Keratinocyte (primary cell): Measurements from ENCODE around the gene TANK. TPM values are rescaled to one million over a fixed set of nuclear protein-coding genes. Genes with fewer than 3 reads are reported as not detected.

Experiments used
- DNase-seq: peaks from one replicate; pipeline ENCODE4 v3.0.0-alpha.2; 2011; ENCODE audit warnings: low read depth, missing footprints, low spot score
- FAIRE-seq: peaks from 2 replicates; lab custom pipeline; 2011; peaks lifted over from hg19 to GRCh38; lab: Jason Lieb, UNC
- H2AFZ ChIP-seq: 2 replicates; pipeline ENCODE4 v1.6.0; 2012; ENCODE audit warnings: low read length, control low read depth, inconsistent platforms; ENCODE audit not compliant: control insufficient read depth
- H3K27ac ChIP-seq: 2 replicates; pipeline ENCODE4 v1.5.1; 2011; ENCODE audit warnings: low read length; ENCODE audit not compliant: control insufficient read depth, insufficient read depth
- H3K27me3 ChIP-seq: 3 replicates; pipeline ENCODE4 v1.6.0; 2011; ENCODE audit warnings: low read length; ENCODE audit not compliant: control insufficient read depth, insufficient read depth; ENCODE audit errors: extremely low read depth
- H3K36me3 ChIP-seq, 2 experiments: 2 replicates in 1 of 2; 3 replicates in 1 of 2; pipeline ENCODE4 v1.5.1; 2011; ENCODE audit warnings: low read length in 2 of 2, mild to moderate bottlenecking in 1 of 2; ENCODE audit not compliant: control insufficient read depth in 2 of 2, insufficient read depth in 2 of 2; ENCODE audit errors: extremely low read depth in 1 of 2
- H3K4me1 ChIP-seq: 3 replicates; pipeline ENCODE4 v1.5.1; 2011; ENCODE audit warnings: low read length; ENCODE audit not compliant: control insufficient read depth, insufficient read depth; ENCODE audit errors: extremely low read depth
- H3K4me2 ChIP-seq: 3 replicates; pipeline ENCODE4 v1.6.0; 2011; ENCODE audit warnings: low read depth, low read length; ENCODE audit not compliant: control insufficient read depth, insufficient read depth; ENCODE audit errors: extremely low read depth
- H3K4me3 ChIP-seq, 3 experiments: fragments of 200-600 bp in 1 of 3; sonication (generic) in 1 of 3; 2 replicates in 2 of 3; 3 replicates in 1 of 3; pipeline ENCODE4 v1.5.1; 2011 to 2016; ENCODE audit warnings: low read length in 3 of 3, mild to moderate bottlenecking in 3 of 3, control low read depth in 2 of 3, inconsistent platforms in 1 of 3, low read depth in 1 of 3, mixed read lengths in 1 of 3, mixed run types in 1 of 3, moderate library complexity in 1 of 3; ENCODE audit not compliant: control insufficient read depth in 2 of 3, insufficient read depth in 2 of 3; ENCODE audit errors: extremely low read depth in 1 of 3
- H3K79me2 ChIP-seq: 2 replicates; pipeline ENCODE4 v1.6.0; 2012; ENCODE audit warnings: low read length; ENCODE audit not compliant: control insufficient read depth, insufficient read depth
- H3K9ac ChIP-seq: 3 replicates; pipeline ENCODE4 v1.6.0; 2011; ENCODE audit warnings: low read length; ENCODE audit not compliant: control insufficient read depth, insufficient read depth; ENCODE audit errors: extremely low read depth
- H3K9me1 ChIP-seq: 3 replicates; pipeline ENCODE4 v1.6.0; 2011; ENCODE audit warnings: low read length; ENCODE audit not compliant: control insufficient read depth, insufficient read depth; ENCODE audit errors: extremely low read depth
- H3K9me3 ChIP-seq: 2 replicates; pipeline ENCODE4 v1.5.1; 2012; ENCODE audit warnings: low read depth, low read length; ENCODE audit not compliant: control insufficient read depth
- H4K20me1 ChIP-seq: 3 replicates; pipeline ENCODE4 v1.6.0; 2011; ENCODE audit warnings: low read length; ENCODE audit not compliant: control insufficient read depth, insufficient read depth; ENCODE audit errors: extremely low read depth
- EZH2 ChIP-seq: IDR thresholded peaks from one replicate; pipeline ENCODE4 v1.6.1; 2012; ENCODE audit warnings: inconsistent platforms, mild to moderate bottlenecking, low read length, moderate library complexity
- dilution Hi-C: fragments of 300-500 bp; cut with MboI; formaldehyde crosslinking; loops from one replicate; pipeline ENCODE4 v1.7.0; 2020; ENCODE audit warnings: low sequenced_read_pairs; ENCODE audit not compliant: extremely low pct_ligation_motif_present
- polyA plus RNA-seq, 5 experiments: library from polyadenylated mRNA; depleted of rRNA in 3 of 5; stranded (reverse) in 3 of 5; stranded (forward) in 1 of 5; unstranded in 1 of 5; fragments of >200 nt; gene quantifications; 1 replicate in 1 of 5; 2 replicates in 3 of 5; 3 replicates in 1 of 5; pipeline versions ENCODE4 v1.2.1 to v1.2.3, GENCODE V29; 2011 to 2012; ENCODE audit warnings: missing spikeins in 2 of 5, low read depth in 1 of 5, low replicate concordance in 1 of 5
- TF ChIP-seq, protein P1 (sequence below), 3 experiments: IDR thresholded peaks in 1 of 3; conservative IDR thresholded peaks in 1 of 3; optimal IDR thresholded peaks in 1 of 3; 2 replicates in 2 of 3; 3 replicates in 1 of 3; pipeline versions ENCODE3 to v1.5.1; 2011; ENCODE audit warnings: low read length in 3 of 3, mild to moderate bottlenecking in 3 of 3, moderate library complexity in 2 of 3, control low read depth in 1 of 3, inconsistent platforms in 1 of 3; ENCODE audit not compliant: insufficient read depth in 2 of 3; ENCODE audit errors: extremely low read depth in 1 of 3

Gene TANK
- polyA plus RNA-seq, 1 donor (not counting 4 experiments of a cell fraction or from before 2014, with no cell fraction given) = 47.2 TPM

DNA sequence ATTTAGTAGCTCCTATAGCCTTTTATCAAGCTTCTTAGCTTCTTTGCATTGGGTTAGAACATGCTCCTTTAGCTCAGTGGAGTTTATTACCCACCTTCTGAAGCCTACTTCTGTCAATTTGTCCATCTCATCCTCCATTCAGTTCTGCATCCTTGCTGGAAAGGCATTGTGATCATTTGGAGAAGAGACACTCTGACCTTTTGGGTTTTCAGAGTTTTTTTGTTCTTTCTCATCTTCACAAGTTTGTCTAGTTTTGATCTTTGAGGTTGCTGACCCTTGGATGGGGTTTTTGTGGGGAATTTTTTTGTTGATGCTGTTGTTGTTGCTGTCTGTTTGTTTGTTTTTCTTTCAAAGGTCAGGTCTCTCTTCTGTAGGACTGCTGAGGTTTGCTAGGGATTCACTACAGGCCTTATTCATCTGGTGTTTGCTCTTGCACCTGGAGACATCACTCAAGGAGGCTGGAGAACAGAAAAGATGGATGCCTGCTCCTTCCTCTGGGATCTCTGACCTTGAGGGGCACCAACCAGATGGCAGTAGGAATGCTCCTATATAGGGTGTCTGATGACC is 13.9 kb upstream of the TANK start:
- no peaks in the 10 kb centered on the region for H3K27me3 ChIP-seq
- H3K9ac ChIP-seq = no peak overlapping the region
- H3K9me3 ChIP-seq = no peaks in the 10 kb centered on the region
- H3K27ac ChIP-seq = no peak overlapping the region
- H3K4me3 ChIP-seq = no peak overlapping the region
- no peaks in the 10 kb centered on the region for H3K9me1 ChIP-seq
- no peaks in the 10 kb centered on the region for H3K79me2 ChIP-seq
- H2AFZ ChIP-seq = no peak overlapping the region
- H3K4me1 ChIP-seq = no peaks in the 10 kb centered on the region
- no peak for FAIRE-seq
- no peak overlapping the region for H3K4me2 ChIP-seq
- dilution Hi-C loops = no loop called here
- DNase-seq = no peak
- H3K36me3 ChIP-seq = no peaks in the 10 kb centered on the region
- no peaks in the 10 kb centered on the region for H4K20me1 ChIP-seq
- TF ChIP-seq, protein P1, sequence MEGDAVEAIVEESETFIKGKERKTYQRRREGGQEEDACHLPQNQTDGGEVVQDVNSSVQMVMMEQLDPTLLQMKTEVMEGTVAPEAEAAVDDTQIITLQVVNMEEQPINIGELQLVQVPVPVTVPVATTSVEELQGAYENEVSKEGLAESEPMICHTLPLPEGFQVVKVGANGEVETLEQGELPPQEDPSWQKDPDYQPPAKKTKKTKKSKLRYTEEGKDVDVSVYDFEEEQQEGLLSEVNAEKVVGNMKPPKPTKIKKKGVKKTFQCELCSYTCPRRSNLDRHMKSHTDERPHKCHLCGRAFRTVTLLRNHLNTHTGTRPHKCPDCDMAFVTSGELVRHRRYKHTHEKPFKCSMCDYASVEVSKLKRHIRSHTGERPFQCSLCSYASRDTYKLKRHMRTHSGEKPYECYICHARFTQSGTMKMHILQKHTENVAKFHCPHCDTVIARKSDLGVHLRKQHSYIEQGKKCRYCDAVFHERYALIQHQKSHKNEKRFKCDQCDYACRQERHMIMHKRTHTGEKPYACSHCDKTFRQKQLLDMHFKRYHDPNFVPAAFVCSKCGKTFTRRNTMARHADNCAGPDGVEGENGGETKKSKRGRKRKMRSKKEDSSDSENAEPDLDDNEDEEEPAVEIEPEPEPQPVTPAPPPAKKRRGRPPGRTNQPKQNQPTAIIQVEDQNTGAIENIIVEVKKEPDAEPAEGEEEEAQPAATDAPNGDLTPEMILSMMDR (optimal IDR thresholded peaks at IDR 0.05 in 1 of 3, IDR thresholded peaks at IDR 0.05 in 1 of 3, conservative IDR thresholded peaks at IDR 0.05 in 1 of 3; ENCODE audit: extremely low read depth in 1 of 3, insufficient read depth in 2 of 3, low read length in 3 of 3) = no peak
- no peak for TF ChIP-seq EZH2

DNA sequence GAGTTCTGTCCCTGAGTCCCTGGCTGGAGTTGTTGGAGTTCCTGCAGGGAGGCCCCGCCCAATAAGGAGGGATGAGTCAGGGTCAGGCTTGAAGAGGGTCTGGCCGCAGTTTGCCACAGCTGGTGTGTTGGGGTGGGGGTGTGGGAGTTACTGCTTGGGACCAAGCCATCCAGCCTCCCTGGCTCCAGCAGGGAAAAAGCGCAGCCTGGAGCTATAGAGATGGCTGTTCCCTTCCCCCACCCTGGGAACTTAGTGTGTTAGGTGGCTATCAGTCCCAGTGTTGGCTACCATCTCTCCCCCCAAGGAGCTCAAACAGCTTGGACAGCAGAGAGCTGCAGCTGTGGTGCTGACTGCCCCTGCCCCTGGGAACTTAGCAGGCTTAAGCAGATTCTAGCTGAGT is 13.2 kb upstream of the TANK start:
- Histone ChIP-seq H2AFZ (no peak overlapping the region), H3K4me1 (no peaks in the 10 kb centered on the region), H3K79me2 (no peaks in the 10 kb centered on the region), H3K9ac (no peak overlapping the region), H3K27ac (no peak overlapping the region), H3K36me3 (no peaks in the 10 kb centered on the region), H3K4me3 (no peak overlapping the region), H3K27me3 (no peaks in the 10 kb centered on the region), H4K20me1 (no peaks in the 10 kb centered on the region), H3K9me3 (no peaks in the 10 kb centered on the region), H3K4me2 (no peak overlapping the region), H3K9me1 (no peaks in the 10 kb centered on the region)
- DNase-seq (no peak), FAIRE-seq (no peak)
- dilution Hi-C loops = no loop called here
- TF ChIP-seq, protein P1 (optimal IDR thresholded peaks at IDR 0.05 in 1 of 3, IDR thresholded peaks at IDR 0.05 in 1 of 3, conservative IDR thresholded peaks at IDR 0.05 in 1 of 3; ENCODE audit: extremely low read depth in 1 of 3, insufficient read depth in 2 of 3, low read length in 3 of 3) = no peak
- no peak for TF ChIP-seq EZH2
